Endothelial cell of umbilical vein (primary cell): ENCODE results near the gene CLRN1. TPM values are rescaled to one million over a fixed set of nuclear protein-coding genes. Genes with fewer than 3 reads are reported as not detected.

Source experiments
- BruUV-seq: library from RNA; stranded (reverse); fragments of 400-500 nt; replicated peaks from 2 replicates; lab custom pipeline; 2021; lab: Mats Ljungman, UMichigan
- CTCF ChIA-PET: fragments of 300-600, 350-600 bp; sonication (Branson Sonifier 250); formaldehyde crosslinking; loops from one replicate; lab custom pipeline; 2021; ENCODE audit warnings: antibody characterized with exemption, inconsistent platforms; lab: Charles Lee
- POLR2A ChIA-PET: fragments of 300-600, 350-600 bp; sonication (Branson Sonifier 250); formaldehyde crosslinking; loops from one replicate; lab custom pipeline; 2021; ENCODE audit warnings: antibody characterized with exemption, inconsistent platforms; lab: Charles Lee
- DNase-seq: peaks from one replicate; pipeline ENCODE4 v3.0.0-alpha.2; 2011; ENCODE audit warnings: low read depth, low spot score
- FAIRE-seq: peaks from 2 replicates; lab custom pipeline; 2011; peaks lifted over from hg19 to GRCh38; lab: Jason Lieb, UNC
- H2AFZ ChIP-seq: 2 replicates; pipeline ENCODE4 v1.6.0; 2012; ENCODE audit warnings: low read depth, low read length, control low read depth, inconsistent platforms
- H3K27ac ChIP-seq: 2 replicates; pipeline ENCODE4 v1.5.1; 2011; ENCODE audit warnings: low read depth, mild to moderate bottlenecking, control low read depth, low read length, moderate library complexity; ENCODE audit not compliant: insufficient read depth
- H3K27me3 ChIP-seq, 2 experiments: 2 replicates each; pipeline versions ENCODE4 v1.6.0 to v1.6.1; 2011; ENCODE audit warnings: low read length in 2 of 2, mixed read lengths in 1 of 2; ENCODE audit not compliant: control insufficient read depth in 2 of 2, insufficient read depth in 2 of 2
- H3K36me3 ChIP-seq, 2 experiments: 2 replicates in 1 of 2; 3 replicates in 1 of 2; pipeline ENCODE4 v1.5.1; 2011; ENCODE audit warnings: low read length in 2 of 2, mild to moderate bottlenecking in 1 of 2, moderate library complexity in 1 of 2; ENCODE audit not compliant: control insufficient read depth in 2 of 2, insufficient read depth in 2 of 2; ENCODE audit errors: extremely low read depth in 1 of 2
- H3K4me1 ChIP-seq: 3 replicates; pipeline ENCODE4 v1.5.1; 2011; ENCODE audit warnings: mild to moderate bottlenecking, low read length; ENCODE audit not compliant: control insufficient read depth, insufficient read depth; ENCODE audit errors: extremely low read depth
- H3K4me2 ChIP-seq: 2 replicates; pipeline ENCODE4 v1.6.1; 2011; ENCODE audit warnings: low read length, control low read depth, mixed read lengths; ENCODE audit not compliant: insufficient read depth
- H3K4me3 ChIP-seq, 3 experiments: fragments of 200-600 bp in 1 of 3; sonication (generic), shearing (Covaris generic) in 1 of 3; replicated peaks in 1 of 3; 2 replicates each; pipeline ENCODE4 v1.5.1; 2011 to 2016; ENCODE audit warnings: control low read depth in 3 of 3, low read length in 3 of 3, mild to moderate bottlenecking in 2 of 3, inconsistent platforms in 1 of 3, low read depth in 1 of 3, moderate library complexity in 1 of 3; ENCODE audit not compliant: insufficient read depth in 1 of 3
- H3K79me2 ChIP-seq: 2 replicates; pipeline ENCODE4 v1.6.0; 2012; ENCODE audit warnings: low read length, inconsistent platforms; ENCODE audit not compliant: control insufficient read depth, insufficient read depth
- H3K9ac ChIP-seq: replicated peaks from 2 replicates; pipeline ENCODE3; 2011; ENCODE audit warnings: low read length, control low read depth; ENCODE audit not compliant: insufficient read depth; ENCODE audit errors: extremely low read depth
- H3K9me1 ChIP-seq: replicated peaks from 3 replicates; pipeline ENCODE4 v1.6.0; 2011; ENCODE audit warnings: mild to moderate bottlenecking, low read length; ENCODE audit not compliant: control insufficient read depth, insufficient read depth; ENCODE audit errors: extremely low read depth
- H3K9me3 ChIP-seq: replicated peaks from 2 replicates; pipeline ENCODE4 v1.5.1; 2012; ENCODE audit warnings: low read length, inconsistent platforms; ENCODE audit not compliant: control insufficient read depth, insufficient read depth
- H4K20me1 ChIP-seq: replicated peaks from 2 replicates; pipeline ENCODE3; 2011; ENCODE audit warnings: mild to moderate bottlenecking, low read length; ENCODE audit not compliant: control insufficient read depth, insufficient read depth; ENCODE audit errors: extremely low read depth
- EZH2 ChIP-seq: IDR thresholded peaks from 2 replicates; pipeline ENCODE4 v1.6.1; 2012; ENCODE audit warnings: borderline replicate concordance, low read depth, mild to moderate bottlenecking, moderate library complexity, low read length, inconsistent platforms; ENCODE audit not compliant: severe bottlenecking
- GATA2 ChIP-seq: IDR thresholded peaks from 2 replicates; pipeline ENCODE4 v1.7.0; 2011; ENCODE audit warnings: low read depth, mild to moderate bottlenecking, moderate library complexity, mixed read lengths, low read length; ENCODE audit not compliant: insufficient read length, insufficient read depth
- JUN ChIP-seq: IDR thresholded peaks from 2 replicates; pipeline ENCODE4 v1.6.1; 2011; ENCODE audit warnings: borderline replicate concordance, low read depth; ENCODE audit not compliant: insufficient read length, insufficient read depth
- MYC ChIP-seq: IDR thresholded peaks from one replicate; pipeline ENCODE4 v1.6.1; 2011; ENCODE audit warnings: mild to moderate bottlenecking, low read depth, low read length
- POLR2A ChIP-seq: IDR thresholded peaks from 2 replicates; pipeline ENCODE4 v1.6.1; 2012; ENCODE audit warnings: low read depth, mild to moderate bottlenecking, control low read depth, low read length
- POLR2AphosphoS5 ChIP-seq: IDR thresholded peaks from 2 replicates; pipeline ENCODE4 v1.6.1; 2012; ENCODE audit warnings: low read depth, mild to moderate bottlenecking, control low read depth, low read length, moderate library complexity; ENCODE audit not compliant: insufficient read depth
- dilution Hi-C: fragments of 300-500 bp; cut with MboI; formaldehyde crosslinking; loops from one replicate; pipeline ENCODE4 v1.15.0; 2019; ENCODE audit warnings: low sequenced_read_pairs; ENCODE audit not compliant: extremely low pct_ligation_motif_present
- intact Hi-C: fragments of 100-400 bp; cut with micrococcal nuclease; formaldehyde crosslinking; loops from one replicate; pipeline ENCODE4 v1.10.0; 2022
- polyA plus RNA-seq, 4 experiments: library from polyadenylated mRNA; depleted of rRNA in 3 of 4; stranded (reverse) in 3 of 4; unstranded in 1 of 4; fragments of >200 nt; gene quantifications; 2 replicates each; pipeline versions ENCODE4 v1.2.1 to v1.2.3, GENCODE V29; 2011 to 2012; ENCODE audit warnings: missing spikeins in 1 of 4
- total RNA-seq: library from RNA; stranded (reverse); gene quantifications from 2 replicates; pipeline ENCODE4 v1.2.3, GENCODE V29; 2021
- TF ChIP-seq, protein P1 (sequence below): IDR thresholded peaks from 2 replicates; pipeline ENCODE4 v1.6.1; 2011; ENCODE audit not compliant: insufficient read depth, insufficient read length
- TF ChIP-seq, protein P2 (sequence below), 2 donors: IDR thresholded peaks; 1 replicate in 1 of 2; 2 replicates in 1 of 2; pipeline ENCODE4 v1.5.1; 2011; ENCODE audit warnings: low read length in 2 of 2, mild to moderate bottlenecking in 2 of 2, moderate library complexity in 2 of 2, control low read depth in 1 of 2, inconsistent platforms in 1 of 2, low read depth in 1 of 2; ENCODE audit not compliant: insufficient read depth in 1 of 2; ENCODE audit errors: extremely low read depth in 1 of 2

The CLRN1 gene
- total and polyA plus RNA-seq, 2 donors (not counting 3 experiments of a cell fraction or from before 2014, with no cell fraction given): not detected

DNA sequence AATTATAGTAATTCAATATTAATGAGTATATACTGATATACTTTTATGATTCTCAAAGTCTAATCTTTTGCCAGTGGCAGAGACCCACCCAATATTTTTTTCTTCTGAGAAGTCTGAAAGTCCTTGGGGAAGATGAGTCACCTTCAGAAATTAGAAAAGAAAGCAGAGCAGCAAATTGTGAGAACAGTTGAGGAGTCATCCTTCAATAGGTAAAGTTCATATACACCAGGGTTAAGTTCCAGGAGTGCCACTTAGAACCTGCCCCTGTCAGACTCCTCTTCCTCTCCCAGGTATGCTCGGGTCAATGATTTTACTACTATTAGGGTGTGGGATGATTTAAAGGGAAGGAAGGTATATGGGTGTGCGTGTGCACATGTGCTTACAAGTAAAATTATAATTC is 7.1 kb downstream of the CLRN1 start:
- dilution Hi-C loops: no loop called here
- CTCF ChIA-PET: no interaction called here

More for the DNA sequence above, 7.1 kb downstream of the CLRN1 start:
- no peak overlapping the region for H3K4me2 ChIP-seq
- H3K4me3 ChIP-seq: no peak overlapping the region
- H3K79me2 ChIP-seq: no peaks in the 10 kb centered on the region
- intact Hi-C loops: no loop called here
- H3K4me1 ChIP-seq: no peaks in the 10 kb centered on the region
- DNase-seq (no peak), FAIRE-seq (no peak)
- no TSS peak for BruUV-seq
- H3K27me3 ChIP-seq: no peaks in the 10 kb centered on the region
- POLR2A ChIA-PET: no interaction called here
- no peaks in the 10 kb centered on the region for H4K20me1 ChIP-seq
- TF ChIP-seq JUN (no peak), EZH2 (no peak), GATA2 (no peak), POLR2A (no peak), POLR2AphosphoS5 (no peak), MYC (no peak)
- TF ChIP-seq, protein P1, sequence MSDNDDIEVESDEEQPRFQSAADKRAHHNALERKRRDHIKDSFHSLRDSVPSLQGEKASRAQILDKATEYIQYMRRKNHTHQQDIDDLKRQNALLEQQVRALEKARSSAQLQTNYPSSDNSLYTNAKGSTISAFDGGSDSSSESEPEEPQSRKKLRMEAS: no peak
- TF ChIP-seq, protein P2, sequence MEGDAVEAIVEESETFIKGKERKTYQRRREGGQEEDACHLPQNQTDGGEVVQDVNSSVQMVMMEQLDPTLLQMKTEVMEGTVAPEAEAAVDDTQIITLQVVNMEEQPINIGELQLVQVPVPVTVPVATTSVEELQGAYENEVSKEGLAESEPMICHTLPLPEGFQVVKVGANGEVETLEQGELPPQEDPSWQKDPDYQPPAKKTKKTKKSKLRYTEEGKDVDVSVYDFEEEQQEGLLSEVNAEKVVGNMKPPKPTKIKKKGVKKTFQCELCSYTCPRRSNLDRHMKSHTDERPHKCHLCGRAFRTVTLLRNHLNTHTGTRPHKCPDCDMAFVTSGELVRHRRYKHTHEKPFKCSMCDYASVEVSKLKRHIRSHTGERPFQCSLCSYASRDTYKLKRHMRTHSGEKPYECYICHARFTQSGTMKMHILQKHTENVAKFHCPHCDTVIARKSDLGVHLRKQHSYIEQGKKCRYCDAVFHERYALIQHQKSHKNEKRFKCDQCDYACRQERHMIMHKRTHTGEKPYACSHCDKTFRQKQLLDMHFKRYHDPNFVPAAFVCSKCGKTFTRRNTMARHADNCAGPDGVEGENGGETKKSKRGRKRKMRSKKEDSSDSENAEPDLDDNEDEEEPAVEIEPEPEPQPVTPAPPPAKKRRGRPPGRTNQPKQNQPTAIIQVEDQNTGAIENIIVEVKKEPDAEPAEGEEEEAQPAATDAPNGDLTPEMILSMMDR (IDR thresholded peaks at IDR 0.05; ENCODE audit: extremely low read depth in 1 of 2, insufficient read depth in 1 of 2, low read depth in 1 of 2, low read length in 2 of 2): no peak
- H3K9me3 ChIP-seq: no peaks in the 10 kb centered on the region
- no peaks in the 10 kb centered on the region for H3K9me1 ChIP-seq
- no peak overlapping the region for H3K27ac ChIP-seq
- H3K36me3 ChIP-seq: no peaks in the 10 kb centered on the region
- H2AFZ ChIP-seq: no peak overlapping the region
- no peak overlapping the region for H3K9ac ChIP-seq
